Measurements from ENCODE around the gene TREML1.
"Not testable (repeated sequence)": the region's sequence is repeated elsewhere in the genome, so short reads cannot be mapped to it uniquely, and the experiment has no call there.

Gene TREML1

DNA sequence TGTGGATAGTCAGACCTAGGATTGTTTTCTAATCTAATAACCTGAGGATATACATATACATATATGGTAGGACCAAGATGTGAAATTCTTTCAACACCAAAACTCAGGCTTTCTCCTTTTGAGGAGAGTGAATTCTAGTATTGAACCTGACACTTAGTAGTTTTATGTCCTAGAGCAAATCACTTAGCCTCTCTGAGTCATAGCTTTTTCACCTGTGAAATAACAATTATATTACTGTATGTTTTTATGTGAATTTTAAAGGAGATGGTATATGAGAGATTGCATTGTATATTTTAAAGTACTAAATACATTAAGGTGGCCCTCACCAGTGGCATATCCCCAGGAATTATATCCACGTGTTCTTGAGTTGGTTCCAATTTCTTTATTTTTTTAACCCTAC is 34.6 kb downstream of the TREML1 start:
- no peak for DNase-seq
- Histone ChIP-seq H3K27ac (no peak overlapping the region), H3K4me3 (ENCODE audit: low read depth, low read length) (no peak overlapping the region), H3K27me3 (replicated peaks) (no peaks in the 10 kb centered on the region), H3K36me3 (replicated peaks) (no peaks in the 10 kb centered on the region)
- TF ChIP-seq, protein P1, sequence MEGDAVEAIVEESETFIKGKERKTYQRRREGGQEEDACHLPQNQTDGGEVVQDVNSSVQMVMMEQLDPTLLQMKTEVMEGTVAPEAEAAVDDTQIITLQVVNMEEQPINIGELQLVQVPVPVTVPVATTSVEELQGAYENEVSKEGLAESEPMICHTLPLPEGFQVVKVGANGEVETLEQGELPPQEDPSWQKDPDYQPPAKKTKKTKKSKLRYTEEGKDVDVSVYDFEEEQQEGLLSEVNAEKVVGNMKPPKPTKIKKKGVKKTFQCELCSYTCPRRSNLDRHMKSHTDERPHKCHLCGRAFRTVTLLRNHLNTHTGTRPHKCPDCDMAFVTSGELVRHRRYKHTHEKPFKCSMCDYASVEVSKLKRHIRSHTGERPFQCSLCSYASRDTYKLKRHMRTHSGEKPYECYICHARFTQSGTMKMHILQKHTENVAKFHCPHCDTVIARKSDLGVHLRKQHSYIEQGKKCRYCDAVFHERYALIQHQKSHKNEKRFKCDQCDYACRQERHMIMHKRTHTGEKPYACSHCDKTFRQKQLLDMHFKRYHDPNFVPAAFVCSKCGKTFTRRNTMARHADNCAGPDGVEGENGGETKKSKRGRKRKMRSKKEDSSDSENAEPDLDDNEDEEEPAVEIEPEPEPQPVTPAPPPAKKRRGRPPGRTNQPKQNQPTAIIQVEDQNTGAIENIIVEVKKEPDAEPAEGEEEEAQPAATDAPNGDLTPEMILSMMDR (IDR thresholded peaks at IDR 0.05; ENCODE audit: low read depth, low read length, missing control alignments), result no peak
- in situ Hi-C loops (cut with HindIII; ENCODE audit: low pct_ligation_motif_present, low sequenced_read_pairs), result no loop called here

DNA sequence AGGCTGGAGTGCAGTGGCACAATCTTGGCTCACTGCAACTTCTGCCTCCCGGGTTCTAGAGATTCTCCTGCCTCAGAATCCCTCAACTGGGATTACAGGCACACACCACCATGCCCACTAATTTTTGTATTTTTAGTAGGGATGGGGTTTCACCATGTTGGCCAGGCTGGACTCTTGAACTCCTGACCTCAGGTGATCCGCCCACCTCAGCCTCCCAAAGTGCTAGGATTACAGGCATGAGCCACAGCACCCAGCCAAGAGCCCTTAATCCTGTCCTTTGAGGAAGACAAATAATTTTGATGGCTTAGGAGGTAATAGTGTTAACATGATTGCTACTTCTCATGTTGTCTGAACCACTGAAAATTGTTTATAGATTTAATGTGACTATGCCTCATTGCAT is 39.1 kb downstream of the TREML1 start:
- H3K4me3 ChIP-seq (ENCODE audit: low read depth, low read length); H3K27me3 ChIP-seq (replicated peaks); in situ Hi-C loops (cut with HindIII; ENCODE audit: low pct_ligation_motif_present, low sequenced_read_pairs); H3K36me3 ChIP-seq (replicated peaks); DNase-seq; H3K27ac ChIP-seq: not testable (repeated sequence)

DNA sequence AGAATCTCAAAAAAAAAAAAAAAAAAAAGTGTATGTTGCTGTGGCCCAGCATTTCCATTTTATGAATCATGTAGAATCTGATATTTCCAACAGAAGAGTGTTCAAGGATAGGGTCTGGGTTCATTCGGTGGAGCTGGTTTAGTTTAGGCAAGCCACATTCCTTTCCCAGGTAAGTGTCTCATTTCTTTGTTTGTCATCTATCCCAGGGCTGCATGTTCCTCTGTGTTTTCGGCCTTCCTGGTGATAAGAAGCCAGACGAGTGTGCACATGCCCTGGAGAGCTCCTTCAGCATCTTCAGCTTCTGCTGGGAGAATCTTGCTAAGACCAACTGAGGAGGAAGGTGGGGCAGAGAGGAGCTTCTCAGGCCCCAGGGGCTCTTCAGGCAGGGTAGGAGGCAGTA is 43.1 kb downstream of the TREML1 start:
- TF ChIP-seq, protein P1 (IDR thresholded peaks at IDR 0.05; ENCODE audit: low read depth, low read length, missing control alignments), result no peak
- in situ Hi-C loops (cut with HindIII; ENCODE audit: low pct_ligation_motif_present, low sequenced_read_pairs), result no loop called here
- Histone ChIP-seq H3K36me3 (replicated peaks) (no peaks in the 10 kb centered on the region), H3K27me3 (replicated peaks) (no peaks in the 10 kb centered on the region), H3K27ac (no peak overlapping the region), H3K4me3 (ENCODE audit: low read depth, low read length) (no peak overlapping the region)
- no peak for DNase-seq

DNA sequence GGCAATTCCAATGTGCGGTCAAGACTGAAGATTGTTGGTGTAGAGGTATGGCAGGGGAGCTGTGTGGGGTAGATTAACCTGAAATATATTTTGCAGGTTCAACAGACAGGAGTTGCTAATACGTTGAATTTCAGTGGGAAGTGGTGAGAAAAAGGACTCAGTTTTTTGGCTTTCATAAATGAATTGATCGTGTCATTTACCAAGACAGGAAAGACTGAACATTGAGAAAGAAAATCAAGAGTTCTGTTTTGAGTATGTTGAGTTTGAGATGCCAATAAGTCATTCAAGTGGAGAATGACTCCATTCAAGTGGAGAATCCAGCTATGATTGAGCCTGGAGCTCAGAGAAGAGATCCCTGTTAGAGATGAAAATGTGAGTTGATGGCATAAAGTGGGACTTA is 50.3 kb downstream of the TREML1 start:
- in situ Hi-C loops (cut with HindIII; ENCODE audit: low pct_ligation_motif_present, low sequenced_read_pairs), result no loop called here
- TF ChIP-seq, protein P1 (IDR thresholded peaks at IDR 0.05; ENCODE audit: low read depth, low read length, missing control alignments), result no peak
- DNase-seq, result no peak
- Histone ChIP-seq H3K4me3 (ENCODE audit: low read depth, low read length) (no peak overlapping the region), H3K27me3 (replicated peaks) (no peaks in the 10 kb centered on the region), H3K27ac (no peak overlapping the region), H3K36me3 (replicated peaks) (peaks cover 4% of the 10 kb centered on the region)

DNA sequence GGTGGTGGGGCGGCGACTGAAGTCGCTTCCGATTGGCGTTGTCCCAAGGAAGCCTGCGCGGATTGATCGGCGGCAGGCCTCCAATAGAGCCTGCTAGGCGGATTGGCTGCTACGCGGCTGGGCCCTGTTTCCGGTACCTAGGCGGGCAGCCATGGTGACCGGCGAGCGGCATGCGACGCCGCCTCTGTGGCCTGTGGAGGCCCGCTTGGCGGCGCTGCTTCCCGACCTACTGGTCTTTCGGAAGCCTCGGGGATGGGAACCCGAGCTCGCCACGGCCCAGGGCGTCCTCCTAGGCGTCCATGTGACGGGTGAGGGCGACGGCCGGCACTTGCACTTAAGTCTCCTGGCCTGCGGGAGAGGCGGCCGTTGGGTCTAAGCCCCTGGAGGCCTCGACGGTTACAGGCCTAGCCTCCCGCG is 53.3 kb downstream of the TREML1 start:
- no peak overlapping the region for H3K4me3 ChIP-seq (ENCODE audit: low read depth, low read length)
- in situ Hi-C loops (cut with HindIII; ENCODE audit: low pct_ligation_motif_present, low sequenced_read_pairs), result no loop called here
- no peak for DNase-seq
- no peak overlapping the region for H3K27ac ChIP-seq
- H3K27me3 ChIP-seq (replicated peaks), result no peaks in the 10 kb centered on the region
- TF ChIP-seq, protein P1 (IDR thresholded peaks at IDR 0.05; ENCODE audit: low read depth, low read length, missing control alignments), result no peak
- peaks cover 27% of the 10 kb centered on the region for H3K36me3 ChIP-seq (replicated peaks)
